ENCODE results near the gene MLN.
A peak's percentile ranks its signal among the peaks of the same experiment; 100 is the strongest.

The MLN gene

DNA sequence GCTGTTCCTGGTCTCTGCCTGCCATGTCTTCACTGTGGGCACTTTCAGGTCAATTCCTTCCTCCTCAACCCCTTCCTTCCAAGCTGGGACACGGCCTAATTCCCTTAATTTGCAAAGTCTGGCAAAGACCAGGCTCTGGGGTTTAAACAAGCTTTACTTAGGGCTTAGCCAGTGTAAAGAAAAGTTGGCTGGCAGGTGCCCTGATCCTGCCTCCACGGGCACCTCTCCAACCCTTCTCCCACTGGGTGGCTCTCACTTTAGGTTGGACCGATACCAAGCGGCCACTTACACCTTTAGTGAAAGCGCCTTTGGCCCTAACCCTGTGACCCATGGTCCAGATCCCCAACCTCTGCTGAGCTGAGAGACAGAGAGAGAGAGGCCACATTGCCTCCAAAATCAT, 13.7 kb upstream of the MLN start:
- TF ChIP-seq, protein P1, sequence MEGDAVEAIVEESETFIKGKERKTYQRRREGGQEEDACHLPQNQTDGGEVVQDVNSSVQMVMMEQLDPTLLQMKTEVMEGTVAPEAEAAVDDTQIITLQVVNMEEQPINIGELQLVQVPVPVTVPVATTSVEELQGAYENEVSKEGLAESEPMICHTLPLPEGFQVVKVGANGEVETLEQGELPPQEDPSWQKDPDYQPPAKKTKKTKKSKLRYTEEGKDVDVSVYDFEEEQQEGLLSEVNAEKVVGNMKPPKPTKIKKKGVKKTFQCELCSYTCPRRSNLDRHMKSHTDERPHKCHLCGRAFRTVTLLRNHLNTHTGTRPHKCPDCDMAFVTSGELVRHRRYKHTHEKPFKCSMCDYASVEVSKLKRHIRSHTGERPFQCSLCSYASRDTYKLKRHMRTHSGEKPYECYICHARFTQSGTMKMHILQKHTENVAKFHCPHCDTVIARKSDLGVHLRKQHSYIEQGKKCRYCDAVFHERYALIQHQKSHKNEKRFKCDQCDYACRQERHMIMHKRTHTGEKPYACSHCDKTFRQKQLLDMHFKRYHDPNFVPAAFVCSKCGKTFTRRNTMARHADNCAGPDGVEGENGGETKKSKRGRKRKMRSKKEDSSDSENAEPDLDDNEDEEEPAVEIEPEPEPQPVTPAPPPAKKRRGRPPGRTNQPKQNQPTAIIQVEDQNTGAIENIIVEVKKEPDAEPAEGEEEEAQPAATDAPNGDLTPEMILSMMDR (IDR thresholded peaks at IDR 0.05; ENCODE audit: extremely low read depth, missing control alignments): no peak
- DNase-seq (ENCODE audit: low spot score): no peak

DNA sequence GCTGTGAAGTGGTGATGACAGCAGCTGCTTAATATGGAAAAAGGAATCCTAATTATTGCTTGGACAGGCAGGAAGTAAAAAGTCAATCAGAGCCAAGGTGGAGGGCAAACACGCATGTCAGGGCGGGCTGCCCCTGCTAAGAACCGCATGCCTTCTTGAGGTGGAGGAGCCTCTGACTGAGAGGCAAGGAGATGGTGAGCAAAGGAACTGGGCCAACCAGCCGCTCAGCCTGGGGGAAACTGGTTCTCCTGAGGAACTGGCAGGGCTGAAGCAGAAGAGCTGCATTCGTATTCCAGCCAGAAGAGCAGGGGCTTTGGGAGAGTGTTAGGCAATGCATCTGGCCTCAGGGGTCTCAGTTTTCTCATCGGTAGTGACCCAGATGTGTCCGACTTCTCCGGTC, 13.1 kb upstream of the MLN start:
- TF ChIP-seq, protein P1 (IDR thresholded peaks at IDR 0.05; ENCODE audit: extremely low read depth, missing control alignments): no peak

DNA sequence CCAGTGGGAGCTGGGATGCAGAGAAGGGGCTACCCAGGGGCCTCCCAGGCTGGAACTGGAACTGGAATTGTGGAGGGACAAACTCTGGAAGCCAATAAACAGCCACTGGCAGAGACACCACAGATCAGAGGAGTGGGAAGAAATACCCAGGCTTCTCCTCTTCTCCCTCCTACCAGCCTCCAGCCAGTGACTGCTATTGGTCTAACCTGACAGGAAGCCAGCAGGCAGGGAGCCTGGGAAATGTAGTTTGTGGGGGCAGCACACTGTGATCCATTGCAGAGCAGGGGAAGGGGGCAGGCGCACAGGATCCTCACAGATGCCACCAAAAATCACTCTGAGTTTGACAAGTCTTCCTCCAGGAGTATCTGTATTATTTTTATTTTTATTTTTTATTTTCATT, 12.1 kb upstream of the MLN start:
- peak; percentile 51 for DNase-seq (ENCODE audit: low spot score)
- TF ChIP-seq, protein P1 (IDR thresholded peaks at IDR 0.05; ENCODE audit: extremely low read depth, missing control alignments): no peak

More for the DNA sequence above, 13.1 kb upstream of the MLN start:
- no peak for DNase-seq (ENCODE audit: low spot score)

DNA sequence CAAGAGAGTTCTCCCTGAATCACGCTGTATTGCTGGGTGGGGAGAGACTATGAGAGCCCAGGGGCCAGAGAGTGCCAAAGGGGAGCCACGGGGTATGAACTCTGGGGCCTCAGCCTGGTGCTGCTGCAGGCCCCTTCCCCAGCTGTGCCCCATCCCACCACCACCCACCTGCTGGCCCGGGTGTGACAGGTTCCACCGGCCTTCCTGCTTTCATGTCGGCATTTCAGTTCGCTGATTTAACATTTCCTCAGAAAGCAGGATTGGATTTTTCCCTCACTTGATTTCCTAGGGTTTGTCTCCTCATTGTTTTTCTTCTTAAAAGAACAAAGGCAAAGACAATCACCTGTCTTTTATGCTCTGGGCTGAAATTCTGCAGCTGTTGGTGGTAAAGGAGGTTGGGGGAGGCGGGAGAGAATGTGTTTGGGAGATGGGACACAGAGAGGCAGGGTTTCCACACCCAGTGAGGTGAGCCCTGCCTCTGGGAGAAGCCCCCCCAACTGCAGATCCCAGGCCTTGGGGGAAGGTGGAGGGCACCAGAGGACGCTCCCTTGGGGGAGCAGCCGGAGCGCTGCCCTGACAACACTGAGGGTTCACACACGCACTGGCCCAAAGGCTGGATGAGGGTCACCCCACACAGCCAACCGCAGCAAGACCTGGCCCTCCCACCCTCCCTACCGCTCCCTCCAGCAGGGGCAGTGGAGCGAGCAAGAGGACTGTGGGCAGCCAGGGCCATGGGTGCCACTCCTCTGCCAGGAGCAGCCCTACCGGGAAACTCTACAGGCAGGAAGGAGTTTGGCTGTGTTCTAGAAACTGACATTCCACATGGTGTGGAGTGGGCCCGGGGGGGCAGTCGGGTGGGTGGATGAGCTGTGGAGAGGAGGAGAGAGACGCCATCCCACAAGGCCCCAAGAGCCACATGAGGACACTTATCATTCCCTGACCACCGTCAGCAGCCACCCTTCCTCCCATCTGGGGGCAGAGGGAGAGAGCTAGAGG, 10.5 kb upstream of the MLN start:
- TF ChIP-seq, protein P1 (IDR thresholded peaks at IDR 0.05; ENCODE audit: extremely low read depth, missing control alignments): no peak
- no peak for DNase-seq (ENCODE audit: low spot score)

DNA sequence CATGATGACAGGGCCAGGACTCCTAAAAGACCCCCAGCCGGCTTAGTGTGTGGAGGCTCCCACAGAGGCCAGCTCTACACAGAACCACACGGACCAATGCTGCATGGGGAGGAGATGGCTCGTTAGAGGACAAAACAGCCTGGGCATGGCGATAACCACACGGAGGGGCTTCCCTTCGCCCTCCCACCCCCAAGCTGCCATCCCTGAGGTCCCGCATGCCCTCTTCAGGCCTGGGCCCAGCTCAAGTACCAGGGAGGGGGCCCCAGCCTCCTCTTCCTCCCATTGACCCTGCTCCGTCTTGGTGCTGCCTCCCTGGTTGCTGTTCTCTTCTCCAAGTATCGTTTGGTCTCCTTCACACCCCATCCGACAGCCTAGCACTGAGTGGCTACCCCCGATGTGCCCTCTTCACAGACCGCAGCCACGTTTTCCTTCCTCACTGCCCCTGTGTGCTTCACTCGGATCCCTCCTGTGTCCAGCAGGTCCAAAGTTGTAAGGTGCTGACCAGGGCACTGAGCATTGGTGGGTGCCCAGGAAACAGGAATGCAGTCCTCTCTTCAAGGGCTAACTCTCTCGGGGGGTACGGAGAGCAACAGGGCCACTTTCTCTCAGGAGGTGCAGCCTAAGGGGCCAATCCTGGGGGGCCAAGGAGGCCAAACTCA, 9.6 kb upstream of the MLN start:
- TF ChIP-seq, protein P1 (IDR thresholded peaks at IDR 0.05; ENCODE audit: extremely low read depth, missing control alignments): no peak
- no peak for DNase-seq (ENCODE audit: low spot score)

DNA sequence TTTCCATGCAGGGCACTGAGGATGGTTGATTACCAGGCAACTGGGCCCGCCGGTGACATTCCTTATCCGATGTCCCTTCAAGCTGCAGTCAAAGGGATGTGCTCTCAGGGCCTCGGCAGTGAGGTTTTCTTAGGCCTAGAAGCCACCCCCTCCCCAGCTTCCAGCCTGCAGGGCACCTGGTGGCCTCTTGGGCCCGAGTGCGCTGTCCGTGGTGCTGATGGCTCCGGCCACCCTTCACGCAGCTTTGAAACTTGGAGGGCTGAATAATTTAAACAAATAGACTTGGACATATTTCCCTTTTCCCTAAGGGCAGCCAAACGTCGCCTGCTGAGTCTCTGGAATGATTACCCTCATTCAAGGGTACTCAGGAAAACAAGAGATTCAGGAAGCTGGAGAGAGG, 8.9 kb upstream of the MLN start:
- DNase-seq (ENCODE audit: low spot score): peak; percentile 70
- TF ChIP-seq, protein P1 (IDR thresholded peaks at IDR 0.05; ENCODE audit: extremely low read depth, missing control alignments): no peak

DNA sequence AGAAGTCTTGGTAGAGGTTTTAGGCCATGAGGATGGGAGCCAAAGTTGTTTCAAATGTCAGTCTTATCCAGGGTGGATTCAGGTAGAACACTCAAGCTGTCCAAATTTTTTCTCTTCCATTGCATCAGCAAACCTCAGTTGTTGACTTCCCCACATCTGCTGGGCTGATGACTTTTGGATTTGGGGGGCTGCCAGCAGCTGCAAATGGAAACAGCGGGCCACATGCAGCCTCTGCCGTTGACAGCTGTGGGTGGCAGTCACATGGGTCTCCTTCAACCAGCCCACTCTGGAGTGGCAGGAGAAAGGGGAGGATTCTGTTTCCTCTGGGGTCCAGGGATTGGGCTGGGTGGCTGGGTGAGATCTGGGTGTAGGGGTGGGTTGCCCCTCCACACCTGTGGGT, 5.8 kb upstream of the MLN start:
- TF ChIP-seq, protein P1 (IDR thresholded peaks at IDR 0.05; ENCODE audit: extremely low read depth, missing control alignments): no peak
- no peak for DNase-seq (ENCODE audit: low spot score)
